Measurements from ENCODE around the gene WDFY4.

The WDFY4 gene

DNA sequence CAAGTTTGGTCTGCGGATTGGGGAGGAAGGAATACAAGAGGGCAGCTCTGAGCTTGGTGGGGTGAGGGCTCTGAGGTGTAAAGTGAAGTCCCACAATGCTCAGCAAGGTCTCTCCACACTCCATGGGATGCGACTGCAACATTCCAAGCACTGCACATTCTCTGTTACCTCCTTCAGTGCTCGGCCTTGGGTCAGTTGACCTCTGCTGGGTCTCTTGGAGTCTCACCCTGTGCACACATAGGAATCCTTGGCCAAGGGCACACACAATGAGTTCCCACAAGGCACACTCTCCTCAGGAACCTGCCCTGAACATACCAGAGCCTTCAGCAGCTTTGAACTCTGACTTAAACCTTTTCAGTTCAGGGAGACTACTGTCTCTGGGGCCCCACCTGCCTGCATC lies 2.4 kb upstream of the WDFY4 start:
- TF ChIP-seq, protein P1, sequence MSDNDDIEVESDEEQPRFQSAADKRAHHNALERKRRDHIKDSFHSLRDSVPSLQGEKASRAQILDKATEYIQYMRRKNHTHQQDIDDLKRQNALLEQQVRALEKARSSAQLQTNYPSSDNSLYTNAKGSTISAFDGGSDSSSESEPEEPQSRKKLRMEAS (IDR thresholded peaks at IDR 0.05) = no peak
- TF ChIP-seq TAF1 (IDR thresholded peaks at IDR 0.05; ENCODE audit: low read depth) (no peak), FOXM1 (IDR thresholded peaks at IDR 0.05; ENCODE audit: borderline replicate concordance, low read depth) (no peak), NFIC (IDR thresholded peaks at IDR 0.05) (no peak), ZBTB7A (IDR thresholded peaks at IDR 0.05; ENCODE audit: low read depth) (no peak), TCF12 (IDR thresholded peaks at IDR 0.05; ENCODE audit: low read depth) (no peak), YY1 (IDR thresholded peaks at IDR 0.05; ENCODE audit: low read depth) (no peak), EP300 (IDR thresholded peaks at IDR 0.05; ENCODE audit: borderline replicate concordance) (no peak), CREB1 (IDR thresholded peaks at IDR 0.05; ENCODE audit: low read depth) (no peak), RAD21 (IDR thresholded peaks at IDR 0.05; ENCODE audit: low read depth) (no peak), TEAD4 (IDR thresholded peaks at IDR 0.05) (no peak), EGR1 (IDR thresholded peaks at IDR 0.05) (no peak), CEBPB (IDR thresholded peaks at IDR 0.05) (no peak)
- TF ChIP-seq, protein P2, sequence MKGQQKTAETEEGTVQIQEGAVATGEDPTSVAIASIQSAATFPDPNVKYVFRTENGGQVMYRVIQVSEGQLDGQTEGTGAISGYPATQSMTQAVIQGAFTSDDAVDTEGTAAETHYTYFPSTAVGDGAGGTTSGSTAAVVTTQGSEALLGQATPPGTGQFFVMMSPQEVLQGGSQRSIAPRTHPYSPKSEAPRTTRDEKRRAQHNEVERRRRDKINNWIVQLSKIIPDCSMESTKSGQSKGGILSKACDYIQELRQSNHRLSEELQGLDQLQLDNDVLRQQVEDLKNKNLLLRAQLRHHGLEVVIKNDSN (IDR thresholded peaks at IDR 0.05) = no peak
- TF ChIP-seq, protein P3, sequence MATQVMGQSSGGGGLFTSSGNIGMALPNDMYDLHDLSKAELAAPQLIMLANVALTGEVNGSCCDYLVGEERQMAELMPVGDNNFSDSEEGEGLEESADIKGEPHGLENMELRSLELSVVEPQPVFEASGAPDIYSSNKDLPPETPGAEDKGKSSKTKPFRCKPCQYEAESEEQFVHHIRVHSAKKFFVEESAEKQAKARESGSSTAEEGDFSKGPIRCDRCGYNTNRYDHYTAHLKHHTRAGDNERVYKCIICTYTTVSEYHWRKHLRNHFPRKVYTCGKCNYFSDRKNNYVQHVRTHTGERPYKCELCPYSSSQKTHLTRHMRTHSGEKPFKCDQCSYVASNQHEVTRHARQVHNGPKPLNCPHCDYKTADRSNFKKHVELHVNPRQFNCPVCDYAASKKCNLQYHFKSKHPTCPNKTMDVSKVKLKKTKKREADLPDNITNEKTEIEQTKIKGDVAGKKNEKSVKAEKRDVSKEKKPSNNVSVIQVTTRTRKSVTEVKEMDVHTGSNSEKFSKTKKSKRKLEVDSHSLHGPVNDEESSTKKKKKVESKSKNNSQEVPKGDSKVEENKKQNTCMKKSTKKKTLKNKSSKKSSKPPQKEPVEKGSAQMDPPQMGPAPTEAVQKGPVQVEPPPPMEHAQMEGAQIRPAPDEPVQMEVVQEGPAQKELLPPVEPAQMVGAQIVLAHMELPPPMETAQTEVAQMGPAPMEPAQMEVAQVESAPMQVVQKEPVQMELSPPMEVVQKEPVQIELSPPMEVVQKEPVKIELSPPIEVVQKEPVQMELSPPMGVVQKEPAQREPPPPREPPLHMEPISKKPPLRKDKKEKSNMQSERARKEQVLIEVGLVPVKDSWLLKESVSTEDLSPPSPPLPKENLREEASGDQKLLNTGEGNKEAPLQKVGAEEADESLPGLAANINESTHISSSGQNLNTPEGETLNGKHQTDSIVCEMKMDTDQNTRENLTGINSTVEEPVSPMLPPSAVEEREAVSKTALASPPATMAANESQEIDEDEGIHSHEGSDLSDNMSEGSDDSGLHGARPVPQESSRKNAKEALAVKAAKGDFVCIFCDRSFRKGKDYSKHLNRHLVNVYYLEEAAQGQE (IDR thresholded peaks at IDR 0.05; ENCODE audit: low read depth) = no peak

DNA sequence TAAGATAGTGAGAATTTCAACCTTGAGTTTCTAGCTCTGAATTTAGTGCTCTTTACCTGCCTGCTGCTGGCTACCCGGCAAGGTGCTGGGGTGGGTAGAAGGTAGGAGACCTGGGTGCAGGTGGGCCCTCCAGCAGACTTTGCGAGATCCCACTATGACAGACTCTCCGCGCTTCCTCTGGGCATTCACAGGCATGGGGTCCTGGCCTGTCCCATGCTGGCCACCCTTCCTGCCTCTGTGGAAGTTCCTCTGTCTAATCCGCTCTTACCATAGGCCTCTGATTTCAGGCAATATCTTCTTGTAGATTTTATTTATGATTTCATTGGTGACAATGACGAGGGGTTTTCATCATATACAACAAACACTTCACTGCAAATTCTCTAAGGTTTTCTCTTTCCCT lies 1.2 kb upstream of the WDFY4 start:
- TF ChIP-seq, protein P2 (IDR thresholded peaks at IDR 0.05) = no peak
- no peak for TF ChIP-seq FOXM1 (IDR thresholded peaks at IDR 0.05; ENCODE audit: borderline replicate concordance, low read depth)

DNA sequence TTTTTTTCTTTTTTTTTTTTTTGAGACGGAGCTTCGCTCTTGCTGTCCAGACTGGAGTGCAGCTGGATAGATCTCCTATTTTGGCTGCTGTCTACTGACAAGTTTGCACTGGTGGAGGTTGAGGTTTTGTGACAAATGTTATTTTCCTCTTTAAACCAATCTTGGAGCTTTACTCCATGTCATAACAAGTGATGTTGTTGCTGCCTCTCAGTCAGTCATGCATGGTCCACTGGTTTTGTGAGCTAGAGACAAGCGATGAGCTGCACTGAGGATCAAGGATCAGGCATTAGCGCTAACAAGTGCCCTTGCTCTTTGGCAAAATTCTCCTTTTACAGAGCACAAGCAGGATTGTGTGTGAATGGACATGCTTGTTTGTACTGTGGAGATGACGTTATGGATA lies 805 bp upstream of the WDFY4 start:
- TF ChIP-seq YY1 (IDR thresholded peaks at IDR 0.05; ENCODE audit: low read depth) (no peak), CEBPB (IDR thresholded peaks at IDR 0.05) (no peak), NFIC (IDR thresholded peaks at IDR 0.05) (no peak), CREB1 (IDR thresholded peaks at IDR 0.05; ENCODE audit: low read depth) (no peak), FOXM1 (IDR thresholded peaks at IDR 0.05; ENCODE audit: borderline replicate concordance, low read depth) (no peak), EP300 (IDR thresholded peaks at IDR 0.05; ENCODE audit: borderline replicate concordance) (no peak), TCF12 (IDR thresholded peaks at IDR 0.05; ENCODE audit: low read depth) (no peak), EGR1 (IDR thresholded peaks at IDR 0.05) (no peak), TAF1 (IDR thresholded peaks at IDR 0.05; ENCODE audit: low read depth) (no peak), RAD21 (IDR thresholded peaks at IDR 0.05; ENCODE audit: low read depth) (no peak)
- TF ChIP-seq, protein P1 (IDR thresholded peaks at IDR 0.05) = no peak
- TF ChIP-seq, protein P3 (IDR thresholded peaks at IDR 0.05; ENCODE audit: low read depth) = no peak

DNA sequence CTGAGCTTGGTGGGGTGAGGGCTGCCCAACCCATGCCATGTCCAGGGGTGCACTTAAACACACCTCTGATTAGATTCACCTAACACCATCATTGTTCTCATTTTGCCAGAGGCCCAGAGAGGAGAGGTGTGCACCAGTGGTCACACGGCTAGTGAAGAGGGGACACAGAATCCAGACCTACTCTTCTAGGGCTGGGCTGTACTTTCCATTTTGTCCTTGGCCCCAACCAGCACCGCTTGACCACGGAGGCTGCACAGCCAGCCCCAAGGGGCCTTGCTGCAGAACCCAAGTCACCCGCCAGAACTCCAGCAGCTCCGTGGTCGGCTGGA lies 246 bp upstream of the WDFY4 start:
- TF ChIP-seq ZBTB7A (IDR thresholded peaks at IDR 0.05; ENCODE audit: low read depth) = no peak
- TF ChIP-seq YY1 (IDR thresholded peaks at IDR 0.05; ENCODE audit: low read depth) = no peak
- no peak for TF ChIP-seq CEBPB (IDR thresholded peaks at IDR 0.05)
- TF ChIP-seq, protein P1 (IDR thresholded peaks at IDR 0.05) = no peak
- TF ChIP-seq, protein P3 (IDR thresholded peaks at IDR 0.05; ENCODE audit: low read depth) = no peak
- TF ChIP-seq FOXM1 (IDR thresholded peaks at IDR 0.05; ENCODE audit: borderline replicate concordance, low read depth) = no peak

DNA sequence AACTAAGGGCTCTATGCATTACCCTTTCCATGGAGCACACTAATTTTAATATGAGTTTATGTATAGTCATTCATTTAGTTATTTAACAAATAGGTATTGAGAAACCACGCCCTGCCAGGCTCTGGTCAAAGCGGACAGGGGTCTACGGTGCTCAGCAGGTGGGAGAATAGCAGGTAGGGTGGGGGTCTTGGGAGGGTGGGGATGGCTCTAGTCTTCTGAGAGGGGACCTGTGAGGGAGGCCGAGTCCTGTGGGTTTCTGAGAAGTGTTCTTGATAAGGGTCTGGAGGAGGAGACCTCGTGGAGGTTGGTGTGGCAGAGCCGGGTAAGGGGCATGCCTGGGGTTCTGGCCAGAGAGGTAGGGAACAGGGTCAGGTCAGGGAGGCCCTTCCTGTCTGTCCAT lies 1.1 kb downstream of the WDFY4 start:
- TF ChIP-seq RAD21 (IDR thresholded peaks at IDR 0.05; ENCODE audit: low read depth) = no peak
- TF ChIP-seq YY1 (IDR thresholded peaks at IDR 0.05; ENCODE audit: low read depth) = no peak
- TF ChIP-seq TAF1 (IDR thresholded peaks at IDR 0.05; ENCODE audit: low read depth) = no peak
- no peak for TF ChIP-seq CEBPB (IDR thresholded peaks at IDR 0.05)
- TF ChIP-seq, protein P2 (IDR thresholded peaks at IDR 0.05) = no peak
- TF ChIP-seq CREB1 (IDR thresholded peaks at IDR 0.05; ENCODE audit: low read depth) = no peak
- no peak for TF ChIP-seq EP300 (IDR thresholded peaks at IDR 0.05; ENCODE audit: borderline replicate concordance)
- TF ChIP-seq FOXM1 (IDR thresholded peaks at IDR 0.05; ENCODE audit: borderline replicate concordance, low read depth) = no peak
- no peak for TF ChIP-seq TCF12 (IDR thresholded peaks at IDR 0.05; ENCODE audit: low read depth)
- no peak for TF ChIP-seq NFIC (IDR thresholded peaks at IDR 0.05)
- TF ChIP-seq, protein P1 (IDR thresholded peaks at IDR 0.05) = no peak
- no peak for TF ChIP-seq EGR1 (IDR thresholded peaks at IDR 0.05)
- no peak for TF ChIP-seq ZBTB7A (IDR thresholded peaks at IDR 0.05; ENCODE audit: low read depth)
- TF ChIP-seq, protein P3 (IDR thresholded peaks at IDR 0.05; ENCODE audit: low read depth) = no peak
- no peak for TF ChIP-seq TEAD4 (IDR thresholded peaks at IDR 0.05)

Measured in Ishikawa (cell line).